ENCODE measurements around the gene UTS2B. TPM values are rescaled to one million over a fixed set of nuclear protein-coding genes. Genes with fewer than 3 reads are reported as not detected.
A peak's percentile ranks its signal among the peaks of the same experiment; 100 is the strongest.

The UTS2B gene
- total RNA-seq, 3 donors from 2014 or later: not detected

GRCh38 chr3:191360620-191361019 lies 30.3 kb upstream of the UTS2B start:
- no peak for DNase-seq
- Mint-ChIP-seq H3K36me3 (ENCODE audit: insufficient read depth) (peaks cover 6% of the 10 kb centered on the region), H3K4me3 (no peak overlapping the region), H3K27me3 (ENCODE audit: low read depth) (no peaks in the 10 kb centered on the region), H3K4me1 (ENCODE audit: low read depth) (peaks cover 3% of the 10 kb centered on the region), H3K9me3 (no peaks in the 10 kb centered on the region)
- ATAC-seq: no peak

- Mint-ChIP-seq H3K4me3 (no peak overlapping the region), H3K9me3 (no peaks in the 10 kb centered on the region), H3K4me1 (ENCODE audit: low read depth) (peaks cover 5% of the 10 kb centered on the region), H3K27me3 (ENCODE audit: low read depth) (no peaks in the 10 kb centered on the region), H3K36me3 (ENCODE audit: insufficient read depth) (peaks cover 3% of the 10 kb centered on the region)
- ATAC-seq: peak in 1 of 2 donors; percentile 38
- DNase-seq: no peak
These were observed 28.6 kb upstream of the UTS2B start for GRCh38 chr3:191358929-191359328.

GRCh38 chr3:191357909-191358308 lies 27.6 kb upstream of the UTS2B start:
- peaks cover 6% of the 10 kb centered on the region for H3K4me1 Mint-ChIP-seq (ENCODE audit: low read depth)
- DNase-seq: no peak
- H3K9me3 Mint-ChIP-seq: no peaks in the 10 kb centered on the region
- H3K36me3 Mint-ChIP-seq (ENCODE audit: insufficient read depth): peaks cover 1% of the 10 kb centered on the region
- ATAC-seq: no peak
- no peak overlapping the region for H3K4me3 Mint-ChIP-seq
- H3K27me3 Mint-ChIP-seq (ENCODE audit: low read depth): no peaks in the 10 kb centered on the region

- DNase-seq (no peak), ATAC-seq (no peak)
- no peaks in the 10 kb centered on the region for H3K9me3 Mint-ChIP-seq
These were observed 26.5 kb upstream of the UTS2B start for GRCh38 chr3:191356631-191357439.

GRCh38 chr3:191355406-191355805 lies 25.1 kb upstream of the UTS2B start:
- DNase-seq: no peak
- ATAC-seq: no peak
- Mint-ChIP-seq H3K4me3 (no peak overlapping the region), H3K27me3 (ENCODE audit: low read depth) (no peaks in the 10 kb centered on the region), H3K36me3 (ENCODE audit: insufficient read depth) (peaks cover 1% of the 10 kb centered on the region), H3K9me3 (no peaks in the 10 kb centered on the region), H3K4me1 (ENCODE audit: low read depth) (peaks cover 6% of the 10 kb centered on the region)

More at GRCh38 chr3:191356631-191357439, 26.5 kb upstream of the UTS2B start:
- Mint-ChIP-seq H3K36me3 (ENCODE audit: insufficient read depth) (peaks cover 1% of the 10 kb centered on the region), H3K4me3 (no peak overlapping the region), H3K4me1 (ENCODE audit: low read depth) (peaks cover 6% of the 10 kb centered on the region), H3K27me3 (ENCODE audit: low read depth) (no peaks in the 10 kb centered on the region)

- H3K9me3 Mint-ChIP-seq: no peaks in the 10 kb centered on the region
- peaks cover 5% of the 10 kb centered on the region for H3K4me1 Mint-ChIP-seq (ENCODE audit: low read depth)
- H3K36me3 Mint-ChIP-seq (ENCODE audit: insufficient read depth): no peaks in the 10 kb centered on the region
- no peak for DNase-seq
- no peaks in the 10 kb centered on the region for H3K27me3 Mint-ChIP-seq (ENCODE audit: low read depth)
- ATAC-seq: no peak
- H3K4me3 Mint-ChIP-seq: no peak overlapping the region
These were observed 22.9 kb upstream of the UTS2B start for GRCh38 chr3:191353022-191353777.

- DNase-seq (no peak), ATAC-seq (no peak)
- Mint-ChIP-seq H3K4me3 (no peak overlapping the region), H3K27me3 (ENCODE audit: low read depth) (no peaks in the 10 kb centered on the region), H3K9me3 (no peaks in the 10 kb centered on the region), H3K4me1 (ENCODE audit: low read depth) (peaks cover 5% of the 10 kb centered on the region), H3K36me3 (ENCODE audit: insufficient read depth) (no peaks in the 10 kb centered on the region)
These were observed 21.7 kb upstream of the UTS2B start for GRCh38 chr3:191352014-191352413.

GRCh38 chr3:191350396-191351090 lies 20.2 kb upstream of the UTS2B start:
- no peaks in the 10 kb centered on the region for H3K9me3 Mint-ChIP-seq
- DNase-seq (no peak), ATAC-seq (no peak)
- peaks cover 4% of the 10 kb centered on the region for H3K4me1 Mint-ChIP-seq (ENCODE audit: low read depth)
- H3K27me3 Mint-ChIP-seq (ENCODE audit: low read depth): no peaks in the 10 kb centered on the region
- no peak overlapping the region for H3K4me3 Mint-ChIP-seq
- no peaks in the 10 kb centered on the region for H3K36me3 Mint-ChIP-seq (ENCODE audit: insufficient read depth)

- ATAC-seq: no peak
- no peaks in the 10 kb centered on the region for H3K9me3 Mint-ChIP-seq
- H3K36me3 Mint-ChIP-seq (ENCODE audit: insufficient read depth): no peaks in the 10 kb centered on the region
These were observed 17.8 kb upstream of the UTS2B start for GRCh38 chr3:191348098-191348497.

DNA sequence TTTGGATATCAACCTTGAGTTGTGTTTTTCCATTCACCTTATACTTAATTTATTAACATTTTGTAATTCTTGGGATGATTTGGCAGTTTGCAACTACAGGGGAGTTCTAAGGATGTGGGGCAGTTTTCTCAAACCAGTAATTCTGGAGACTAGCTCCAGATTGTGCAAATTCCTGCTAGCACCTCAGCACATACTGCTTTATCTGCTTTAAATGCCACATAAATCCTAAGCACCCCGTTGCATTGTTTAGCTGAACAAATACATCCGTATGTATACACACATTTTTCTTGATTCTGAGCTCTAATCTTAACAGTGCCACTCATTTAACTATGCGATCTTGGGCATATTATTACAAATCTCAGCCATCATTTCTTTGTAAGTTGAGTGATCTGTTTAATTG lies 16.9 kb upstream of the UTS2B start:
- H3K27me3 Mint-ChIP-seq (ENCODE audit: low read depth): no peaks in the 10 kb centered on the region
- no peak for ATAC-seq
- H3K9me3 Mint-ChIP-seq: no peaks in the 10 kb centered on the region
- H3K4me3 Mint-ChIP-seq: no peak overlapping the region
- no peak for DNase-seq
- peaks cover 4% of the 10 kb centered on the region for H3K4me1 Mint-ChIP-seq (ENCODE audit: low read depth)
- H3K36me3 Mint-ChIP-seq (ENCODE audit: insufficient read depth): no peaks in the 10 kb centered on the region

More at GRCh38 chr3:191348098-191348497, 17.8 kb upstream of the UTS2B start:
- Mint-ChIP-seq H3K4me3 (no peak overlapping the region), H3K4me1 (ENCODE audit: low read depth) (peaks cover 4% of the 10 kb centered on the region), H3K27me3 (ENCODE audit: low read depth) (no peaks in the 10 kb centered on the region)
- no peak for DNase-seq

DNA sequence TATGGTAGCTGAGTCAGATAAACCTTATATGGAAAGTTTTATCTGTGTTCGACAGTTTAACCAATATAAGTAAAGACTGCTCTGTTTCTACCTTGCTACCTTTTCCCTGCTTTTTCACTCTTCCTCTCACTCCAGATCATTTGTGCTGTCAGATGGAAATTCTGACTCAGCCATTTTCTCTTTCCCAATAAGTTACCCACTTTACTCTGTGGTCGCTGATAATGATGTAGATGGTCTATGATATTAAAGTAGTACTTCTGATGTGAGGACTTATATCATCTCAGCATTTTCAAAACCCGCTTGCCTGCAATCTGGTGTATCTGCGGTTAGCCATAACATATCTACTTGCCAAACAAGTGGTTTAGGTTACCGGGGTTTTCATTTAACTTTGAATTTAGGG lies 15.0 kb upstream of the UTS2B start:
- Mint-ChIP-seq H3K9me3 (no peaks in the 10 kb centered on the region), H3K27me3 (ENCODE audit: low read depth) (no peaks in the 10 kb centered on the region), H3K4me3 (no peak overlapping the region), H3K36me3 (ENCODE audit: insufficient read depth) (no peaks in the 10 kb centered on the region), H3K4me1 (ENCODE audit: low read depth) (peaks cover 4% of the 10 kb centered on the region)
- ATAC-seq (no peak), DNase-seq (no peak)

DNA sequence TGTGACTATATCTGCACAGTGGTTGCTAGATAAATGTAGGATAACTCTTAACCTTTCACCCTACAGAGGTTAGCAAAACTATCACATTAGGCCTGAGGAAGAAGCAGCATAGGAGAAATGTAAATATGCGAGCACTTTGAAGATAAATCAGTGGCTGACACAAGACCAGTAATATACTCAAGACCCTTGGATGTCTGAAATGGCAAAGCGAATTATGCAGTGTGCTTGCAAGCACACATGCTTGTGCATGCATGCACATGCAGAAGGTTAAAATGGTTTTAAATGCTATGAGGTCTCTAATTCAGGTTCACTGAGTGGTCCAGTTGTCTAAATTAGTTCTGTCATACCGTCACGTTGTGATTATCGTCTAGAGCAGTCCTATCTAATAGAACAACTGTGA lies 13.6 kb upstream of the UTS2B start:
- no peaks in the 10 kb centered on the region for H3K36me3 Mint-ChIP-seq (ENCODE audit: insufficient read depth)
- no peak for ATAC-seq

DNA sequence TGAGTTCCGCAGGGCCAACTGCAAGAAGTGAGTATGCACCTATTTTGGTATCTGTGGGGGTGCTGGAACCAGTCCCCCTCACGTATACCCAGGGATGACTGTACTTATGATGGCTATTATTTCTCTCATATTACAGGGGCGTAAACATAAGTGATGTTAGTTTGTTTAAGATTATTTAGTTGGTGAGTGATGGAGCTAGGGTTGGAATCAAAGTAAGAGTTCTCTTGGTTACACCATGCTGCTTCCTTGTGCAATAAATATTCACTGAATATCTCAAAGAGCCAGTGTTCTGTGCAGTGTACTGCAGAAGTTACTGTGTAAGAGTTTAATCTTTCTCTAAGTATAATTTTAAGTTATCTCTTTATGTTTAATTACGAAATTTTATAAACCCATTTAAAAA lies 12.8 kb upstream of the UTS2B start:
- no peak for ATAC-seq
- Mint-ChIP-seq H3K36me3 (ENCODE audit: insufficient read depth) (no peaks in the 10 kb centered on the region), H3K27me3 (ENCODE audit: low read depth) (no peaks in the 10 kb centered on the region)

More for the DNA sequence above, 13.6 kb upstream of the UTS2B start:
- Mint-ChIP-seq H3K9me3 (no peaks in the 10 kb centered on the region), H3K4me1 (ENCODE audit: low read depth) (peaks cover 4% of the 10 kb centered on the region), H3K4me3 (no peak overlapping the region), H3K27me3 (ENCODE audit: low read depth) (no peaks in the 10 kb centered on the region)
- no peak for DNase-seq

GRCh38 chr3:191342411-191342810 lies 12.1 kb upstream of the UTS2B start:
- no peak for ATAC-seq
- Mint-ChIP-seq H3K36me3 (ENCODE audit: insufficient read depth) (no peaks in the 10 kb centered on the region), H3K27me3 (ENCODE audit: low read depth) (no peaks in the 10 kb centered on the region), H3K4me3 (no peak overlapping the region), H3K4me1 (ENCODE audit: low read depth) (peaks cover 7% of the 10 kb centered on the region), H3K9me3 (no peaks in the 10 kb centered on the region)
- no peak for DNase-seq

More for the DNA sequence above, 12.8 kb upstream of the UTS2B start:
- Mint-ChIP-seq H3K4me1 (ENCODE audit: low read depth) (peaks cover 4% of the 10 kb centered on the region), H3K9me3 (no peaks in the 10 kb centered on the region), H3K4me3 (no peak overlapping the region)
- DNase-seq: no peak

All from activated T-cell treated with anti-CD3 and anti-CD28 coated beads, Interleukin-2, amount 50 U/mL, for 4 hours (primary cell).